GM23338 (cell line): ENCODE data around the gene ZNF761.
"Not testable (repeated sequence)": the region's sequence is repeated elsewhere in the genome, so short reads cannot be mapped to it uniquely, and the experiment has no call there.

Source experiments
- CREB1 ChIP-seq: fragments of 250-450 bp; sonication (Bioruptor Pico); IDR thresholded peaks from 2 replicates; pipeline ENCODE4 v1.5.0; 2020; ENCODE audit warnings: low read depth, mild to moderate bottlenecking, moderate library complexity
- EZH2 ChIP-seq: fragments of 200-600 bp; sonication (generic); IDR thresholded peaks from one replicate; pipeline ENCODE4 v1.8.0; 2017; ENCODE audit warnings: antibody characterized with exemption, mild to moderate bottlenecking, low read depth; ENCODE audit not compliant: unreplicated experiment
- EZH2phosphoT487 ChIP-seq: fragments of 200-600 bp; sonication (generic); IDR thresholded peaks from one replicate; pipeline ENCODE4 v1.8.1; 2018; ENCODE audit warnings: antibody characterized with exemption; ENCODE audit not compliant: unreplicated experiment
- POLR2AphosphoS5 ChIP-seq: IDR thresholded peaks from 2 replicates; pipeline ENCODE4 v1.6.1; 2016; ENCODE audit warnings: antibody characterized with exemption, low read depth
- ZNF114 ChIP-seq: fragments of 250-450 bp; sonication (Bioruptor Pico); IDR thresholded peaks from 2 replicates; pipeline ENCODE4 v1.5.0; 2020; ENCODE audit warnings: mild to moderate bottlenecking, moderate library complexity
- TF ChIP-seq, protein P1 (sequence below), 2 experiments: fragments of 200-600 bp in 1 of 2; sonication (generic) in 1 of 2; conservative IDR thresholded peaks; 2 replicates each; pipeline versions ENCODE4 v1.5.1 to v1.6.1; 2016 to 2017; ENCODE audit warnings: antibody characterized with exemption in 2 of 2, low read depth in 2 of 2, mild to moderate bottlenecking in 2 of 2, moderate library complexity in 1 of 2
- TF ChIP-seq, protein P2 (sequence below): IDR thresholded peaks from one replicate; pipeline ENCODE4 v1.6.1; 2018; ENCODE audit warnings: antibody characterized with exemption; ENCODE audit not compliant: unreplicated experiment

DNA sequence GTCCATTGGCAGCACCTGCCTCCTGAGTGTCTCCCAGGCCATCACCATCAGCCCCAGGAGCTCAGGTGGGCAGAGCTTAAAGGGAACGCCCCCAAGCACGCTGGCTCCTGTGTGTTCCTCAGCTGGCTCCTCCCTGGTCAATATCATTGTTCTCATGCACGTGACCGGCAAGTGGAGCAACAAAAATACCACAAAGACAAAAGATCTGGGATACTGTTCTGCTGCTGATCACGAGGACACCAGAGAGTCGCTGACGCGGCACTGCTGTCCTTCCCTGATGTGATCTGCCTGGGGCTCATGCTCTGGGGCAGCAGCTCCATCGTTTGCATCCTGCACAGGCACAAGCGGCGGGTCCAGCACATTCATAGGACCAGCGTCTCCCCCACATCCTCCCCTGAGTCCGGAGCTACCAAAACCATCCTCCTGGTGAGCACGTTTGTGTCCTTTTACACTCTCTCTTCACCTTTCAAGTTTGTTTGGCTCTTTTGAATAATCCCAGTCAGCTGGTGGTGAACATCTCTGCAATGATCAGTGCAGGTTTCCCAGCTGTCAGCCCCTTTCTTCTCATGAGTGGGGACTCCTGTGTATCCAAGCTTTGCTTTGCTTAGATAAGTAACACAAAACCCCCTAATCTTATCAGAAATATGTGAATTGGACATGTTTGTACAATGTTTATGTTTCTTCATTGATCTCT, 72.0 kb downstream of the ZNF761 start:
- not testable (repeated sequence) for TF ChIP-seq EZH2; EZH2phosphoT487; POLR2AphosphoS5; CREB1 (CRISPR knock-in tag); ZNF114 (CRISPR knock-in tag)
- TF ChIP-seq, protein P1, sequence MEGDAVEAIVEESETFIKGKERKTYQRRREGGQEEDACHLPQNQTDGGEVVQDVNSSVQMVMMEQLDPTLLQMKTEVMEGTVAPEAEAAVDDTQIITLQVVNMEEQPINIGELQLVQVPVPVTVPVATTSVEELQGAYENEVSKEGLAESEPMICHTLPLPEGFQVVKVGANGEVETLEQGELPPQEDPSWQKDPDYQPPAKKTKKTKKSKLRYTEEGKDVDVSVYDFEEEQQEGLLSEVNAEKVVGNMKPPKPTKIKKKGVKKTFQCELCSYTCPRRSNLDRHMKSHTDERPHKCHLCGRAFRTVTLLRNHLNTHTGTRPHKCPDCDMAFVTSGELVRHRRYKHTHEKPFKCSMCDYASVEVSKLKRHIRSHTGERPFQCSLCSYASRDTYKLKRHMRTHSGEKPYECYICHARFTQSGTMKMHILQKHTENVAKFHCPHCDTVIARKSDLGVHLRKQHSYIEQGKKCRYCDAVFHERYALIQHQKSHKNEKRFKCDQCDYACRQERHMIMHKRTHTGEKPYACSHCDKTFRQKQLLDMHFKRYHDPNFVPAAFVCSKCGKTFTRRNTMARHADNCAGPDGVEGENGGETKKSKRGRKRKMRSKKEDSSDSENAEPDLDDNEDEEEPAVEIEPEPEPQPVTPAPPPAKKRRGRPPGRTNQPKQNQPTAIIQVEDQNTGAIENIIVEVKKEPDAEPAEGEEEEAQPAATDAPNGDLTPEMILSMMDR (conservative IDR thresholded peaks at IDR 0.05; ENCODE audit: low read depth in 2 of 2): not testable (repeated sequence)
- TF ChIP-seq, protein P2, sequence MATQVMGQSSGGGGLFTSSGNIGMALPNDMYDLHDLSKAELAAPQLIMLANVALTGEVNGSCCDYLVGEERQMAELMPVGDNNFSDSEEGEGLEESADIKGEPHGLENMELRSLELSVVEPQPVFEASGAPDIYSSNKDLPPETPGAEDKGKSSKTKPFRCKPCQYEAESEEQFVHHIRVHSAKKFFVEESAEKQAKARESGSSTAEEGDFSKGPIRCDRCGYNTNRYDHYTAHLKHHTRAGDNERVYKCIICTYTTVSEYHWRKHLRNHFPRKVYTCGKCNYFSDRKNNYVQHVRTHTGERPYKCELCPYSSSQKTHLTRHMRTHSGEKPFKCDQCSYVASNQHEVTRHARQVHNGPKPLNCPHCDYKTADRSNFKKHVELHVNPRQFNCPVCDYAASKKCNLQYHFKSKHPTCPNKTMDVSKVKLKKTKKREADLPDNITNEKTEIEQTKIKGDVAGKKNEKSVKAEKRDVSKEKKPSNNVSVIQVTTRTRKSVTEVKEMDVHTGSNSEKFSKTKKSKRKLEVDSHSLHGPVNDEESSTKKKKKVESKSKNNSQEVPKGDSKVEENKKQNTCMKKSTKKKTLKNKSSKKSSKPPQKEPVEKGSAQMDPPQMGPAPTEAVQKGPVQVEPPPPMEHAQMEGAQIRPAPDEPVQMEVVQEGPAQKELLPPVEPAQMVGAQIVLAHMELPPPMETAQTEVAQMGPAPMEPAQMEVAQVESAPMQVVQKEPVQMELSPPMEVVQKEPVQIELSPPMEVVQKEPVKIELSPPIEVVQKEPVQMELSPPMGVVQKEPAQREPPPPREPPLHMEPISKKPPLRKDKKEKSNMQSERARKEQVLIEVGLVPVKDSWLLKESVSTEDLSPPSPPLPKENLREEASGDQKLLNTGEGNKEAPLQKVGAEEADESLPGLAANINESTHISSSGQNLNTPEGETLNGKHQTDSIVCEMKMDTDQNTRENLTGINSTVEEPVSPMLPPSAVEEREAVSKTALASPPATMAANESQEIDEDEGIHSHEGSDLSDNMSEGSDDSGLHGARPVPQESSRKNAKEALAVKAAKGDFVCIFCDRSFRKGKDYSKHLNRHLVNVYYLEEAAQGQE: not testable (repeated sequence)
